ENCODE results near the gene ABTB2. TPM values are rescaled to one million over a fixed set of nuclear protein-coding genes. Genes with fewer than 3 reads are reported as not detected.

ABTB2 gene
- total and polyA plus RNA-seq, 10 of the 15 experiments (the other 5 are each of a cell fraction or from before 2014, with no cell fraction given) = 0.13 to 2.1 (median 0.72) TPM

GRCh38 chr11:34324466-34324865 is 33.3 kb downstream of the ABTB2 start:
- no peak for TF ChIP-seq ETV6 (conservative IDR thresholded peaks at IDR 0.05 in 1 of 2, IDR thresholded peaks at IDR 0.05 in 1 of 2; ENCODE audit: borderline replicate concordance in 1 of 2, low read depth in 1 of 2)
- TF ChIP-seq E2F4 (IDR thresholded peaks at IDR 0.05; ENCODE audit: low read depth, low read length) = no peak
- TF ChIP-seq PML (IDR thresholded peaks at IDR 0.05; ENCODE audit: low read length) = no peak
- TF ChIP-seq STAT3 (IDR thresholded peaks at IDR 0.05; ENCODE audit: low read depth, low read length) = no peak
- TF ChIP-seq MLLT1 (IDR thresholded peaks at IDR 0.05) = no peak
- TF ChIP-seq PBX3 (IDR thresholded peaks at IDR 0.05; ENCODE audit: insufficient replicate concordance, low read depth, low read length) = no peak
- TF ChIP-seq BCL11A (IDR thresholded peaks at IDR 0.05; ENCODE audit: low read depth, low read length) = no peak
- no peak for TF ChIP-seq RELB (IDR thresholded peaks at IDR 0.05; ENCODE audit: low read depth)
- no peak for FAIRE-seq
- WGBS (ENCODE audit: insufficient coverage, insufficient replicate concordance, low lambda C conversion rate, missing lambda C conversion rate) = 91% methylated on average over 3 of the region's 3 CpGs
- intact Hi-C loops (cut with micrococcal nuclease; ENCODE audit: unreplicated experiment) (no loop called here), in situ Hi-C loops (cut with MboI) (no loop called here)
- Histone ChIP-seq H3K9me3 (replicated peaks; ENCODE audit: control insufficient read depth, insufficient read depth, low read length) (no peaks in the 10 kb centered on the region), H3K79me2 (ENCODE audit: control insufficient read depth, insufficient read depth, low read length) (no peaks in the 10 kb centered on the region), H3K36me3 (ENCODE audit: control insufficient read depth in 2 of 2, insufficient read depth in 2 of 2, low read length in 1 of 2) (no peaks in the 10 kb centered on the region), H3K27me3 (replicated peaks in 1 of 2; ENCODE audit: control insufficient read depth in 2 of 2, insufficient read depth in 2 of 2, low read length in 1 of 2) (no peaks in the 10 kb centered on the region), H3K4me2 (ENCODE audit: control insufficient read depth, insufficient read depth) (no peak overlapping the region), H2AFZ (ENCODE audit: control insufficient read depth, low read depth, low read length) (no peak overlapping the region), H3K4me3 (no peak overlapping the region), H3K4me1 (ENCODE audit: control insufficient read depth, insufficient read depth, low read length) (no peaks in the 10 kb centered on the region), H3K9ac (ENCODE audit: control insufficient read depth, insufficient read depth, low read length) (no peak overlapping the region), H3K27ac (ENCODE audit: control insufficient read depth, insufficient read depth) (no peak overlapping the region), H4K20me1 (ENCODE audit: control insufficient read depth, insufficient read depth) (no peaks in the 10 kb centered on the region)
- DNase-seq (ENCODE audit: low read depth, low spot score) = no peak
- POLR2A ChIA-PET = interaction anchor here (0.9 kb wide), 1 partner anchor 10 kb away, joined by 3 read pairs; no protein-coding TSS in a partner anchor
- SMC1A ChIA-PET (ENCODE audit: uncharacterized antibody, unreplicated experiment) = interaction anchor here (1.2 kb wide), 1 partner anchor 25 kb away, joined by 3 read pairs; no protein-coding TSS in a partner anchor
- BruUV-seq (replicated peaks) = no TSS peak
- no peak for ATAC-seq
- CTCF ChIA-PET = interaction anchor here (1.0 kb wide), 1 partner anchor 17 kb away, joined by 3 read pairs; no protein-coding TSS in a partner anchor
- RAD21 ChIA-PET (ENCODE audit: unreplicated experiment) = interaction anchor here (1.3 kb wide), 1 partner anchor 150 kb away, joined by 4 read pairs; no protein-coding TSS in a partner anchor
